Adipose tissue (tissue), 3 donors: Measurements from ENCODE around the gene PREP. TPM values are rescaled to one million over a fixed set of nuclear protein-coding genes. Genes with fewer than 3 reads are reported as not detected.
"Not testable (repeated sequence)": the region's sequence is repeated elsewhere in the genome, so short reads cannot be mapped to it uniquely, and the experiment has no call there.

Experiments used
- H3K27ac ChIP-seq: one replicate; pipeline ENCODE4 v1.5.1; 2013; ENCODE audit warnings: low read depth, low read length
- WGBS, 3 donors: extraction: QIAGEN DNeasy Blood & Tissue Kit; methylation state at CpG; one replicate each; pipeline ENCODE4 v1.1.7; 2013; 5-methylcytosine and 5-hydroxymethylcytosine counted together
- polyA plus RNA-seq, 3 donors: library from polyadenylated mRNA; stranded (reverse); fragments of 200-250 nt; gene quantifications; one replicate each; pipeline ENCODE4 v1.2.3, GENCODE V29; 2013
- donor health status: healthy with polysubstance abuse.
- donor health status: Bipolar disorder and iron deficiency.
- donor health status: healthy.

The PREP gene
- polyA plus RNA-seq, 3 donors = 12.6 to 19.8 (median 18.8) TPM

GRCh38 chr6:105359419-105360370 is 43.2 kb downstream of the PREP start:
- no peak overlapping the region for H3K27ac ChIP-seq

GRCh38 chr6:105357165-105357564 is 45.7 kb downstream of the PREP start:
- WGBS, 3 donors = 95 to 100% (median 96%) methylated on average over 1 of the region's 1 CpG
- H3K27ac ChIP-seq = no peak overlapping the region

More at GRCh38 chr6:105359419-105360370, 43.2 kb downstream of the PREP start:
- 89 to 91% (median 90%) methylated on average over 10 of the region's 10 CpGs for WGBS, 3 donors

DNA sequence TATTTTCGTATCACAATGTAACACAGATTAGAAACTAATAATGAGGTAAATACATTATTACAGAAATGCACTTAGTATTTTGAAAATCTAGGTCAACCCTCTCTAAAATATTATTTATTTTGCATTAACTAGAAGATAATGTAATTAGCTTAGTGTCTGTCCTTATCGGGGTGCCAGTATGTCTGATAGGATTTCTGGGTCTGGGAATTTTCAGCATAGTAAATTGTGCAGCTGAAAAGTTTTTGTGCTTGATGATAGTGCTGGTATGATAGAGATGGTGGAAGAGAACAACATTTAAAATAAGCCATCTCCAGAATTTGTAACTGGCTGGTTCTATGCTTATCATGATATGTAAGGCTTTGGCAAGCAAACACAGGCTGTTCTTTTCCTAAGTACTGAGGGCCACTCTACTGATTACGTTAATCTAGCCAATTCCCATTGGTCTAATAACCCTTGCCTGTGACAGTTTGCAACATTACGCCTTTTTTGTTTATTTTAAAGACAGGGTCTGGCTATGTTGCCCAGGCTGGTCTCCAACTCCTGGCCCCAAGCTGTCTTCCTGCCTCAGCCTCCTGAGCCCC is 50.8 kb downstream of the PREP start:
- WGBS, 3 donors = 96 to 98% (median 96%) methylated on average over 4 of the region's 4 CpGs

GRCh38 chr6:105348897-105349296 is 54.0 kb downstream of the PREP start:
- 93 to 100% (median 96%) methylated on average over 1 of the region's 1 CpG for WGBS, 3 donors
- no peak overlapping the region for H3K27ac ChIP-seq

More for the DNA sequence above, 50.8 kb downstream of the PREP start:
- no peak overlapping the region for H3K27ac ChIP-seq

DNA sequence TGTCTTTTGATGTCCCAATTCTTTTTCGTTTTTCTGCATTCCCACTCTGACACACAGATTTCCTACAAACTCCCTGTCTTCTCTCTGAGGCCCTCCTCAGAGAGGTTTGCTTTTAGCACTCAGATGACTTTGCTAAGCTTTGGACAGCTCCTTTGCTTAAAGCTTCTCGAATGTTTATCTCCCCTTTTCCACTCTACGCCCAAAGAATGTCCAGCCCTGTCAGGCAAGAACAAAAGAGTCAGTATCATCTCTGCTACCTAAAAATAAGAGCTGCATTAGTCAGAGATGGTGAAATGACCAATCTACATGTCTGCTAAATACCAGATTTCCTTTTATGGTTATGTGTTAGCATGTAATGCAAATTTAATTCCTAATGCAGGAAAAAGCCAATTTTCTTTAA is 56.8 kb downstream of the PREP start:
- WGBS, 3 donors = 63 to 74% (median 65%) methylated on average over 3 of the region's 3 CpGs
- no peak overlapping the region for H3K27ac ChIP-seq

GRCh38 chr6:105345506-105345905 is 57.4 kb downstream of the PREP start:
- no peak overlapping the region for H3K27ac ChIP-seq
- WGBS, 3 donors = 85 to 86% (median 85%) methylated on average over 4 of the region's 4 CpGs

DNA sequence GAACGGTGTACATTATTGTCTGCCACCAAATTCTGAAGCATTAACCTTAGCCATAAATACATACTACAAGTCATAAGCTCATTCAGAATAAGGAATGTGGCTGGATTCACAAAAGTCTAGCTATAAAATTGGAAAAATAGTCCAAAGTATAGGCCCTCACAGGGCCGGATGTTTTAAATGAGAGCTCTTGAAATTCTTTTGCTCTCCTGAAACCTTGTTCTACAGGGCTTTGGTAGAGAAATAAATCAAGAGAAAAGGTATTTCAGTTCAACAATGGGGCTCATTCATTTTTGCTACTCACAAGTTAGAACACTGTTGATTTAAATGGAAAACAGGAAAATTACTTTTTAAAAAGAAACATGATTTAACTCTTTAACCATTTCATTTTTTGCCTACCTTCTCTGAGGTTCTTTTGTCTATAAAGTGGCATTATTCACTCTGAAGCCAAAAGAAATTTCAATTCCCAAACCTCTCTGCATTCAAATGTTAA is 58.0 kb downstream of the PREP start:
- no peak overlapping the region for H3K27ac ChIP-seq
- 80 to 86% (median 81%) methylated on average over 2 of the region's 2 CpGs for WGBS, 3 donors

GRCh38 chr6:105338350-105338983 is 64.4 kb downstream of the PREP start:
- not testable (repeated sequence) for H3K27ac ChIP-seq
- WGBS, 3 donors = 95 to 96% (median 95%) methylated on average over 21 of the region's 21 CpGs

DNA sequence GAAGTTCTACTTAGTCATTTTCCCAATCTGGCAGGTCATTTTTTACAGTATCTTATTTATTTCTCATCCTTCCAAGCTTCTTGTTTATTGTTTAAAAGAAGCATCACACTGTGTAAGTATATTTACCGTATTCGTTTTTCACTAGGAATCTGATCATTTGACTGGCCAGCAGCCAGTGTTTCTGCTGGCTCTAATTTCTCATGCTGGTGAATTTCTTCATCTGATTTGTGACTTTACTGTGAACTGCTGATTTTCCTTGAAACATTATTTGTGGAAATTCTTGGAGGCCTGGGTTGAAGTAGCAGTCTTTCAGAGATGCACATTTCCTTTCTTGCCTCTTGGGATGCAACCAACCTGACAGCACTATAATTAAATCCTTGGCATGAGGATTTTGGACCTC is 65.9 kb downstream of the PREP start:
- no peak overlapping the region for H3K27ac ChIP-seq
- 70 to 85% (median 83%) methylated on average over 2 of the region's 2 CpGs for WGBS, 3 donors

GRCh38 chr6:105332576-105332975 is 70.3 kb downstream of the PREP start:
- H3K27ac ChIP-seq = no peak overlapping the region
- 90 to 96% (median 95%) methylated on average over 4 of the region's 4 CpGs for WGBS, 3 donors

- WGBS, 3 donors = 95 to 98% (median 95%) methylated on average over 4 of the region's 4 CpGs
- no peak overlapping the region for H3K27ac ChIP-seq
Measured at GRCh38 chr6:105331927-105332326, 71.0 kb downstream of the PREP start.

GRCh38 chr6:105330913-105331312 is 72.0 kb downstream of the PREP start:
- no peak overlapping the region for H3K27ac ChIP-seq
- 95 to 96% (median 96%) methylated on average over 2 of the region's 2 CpGs for WGBS, 3 donors

DNA sequence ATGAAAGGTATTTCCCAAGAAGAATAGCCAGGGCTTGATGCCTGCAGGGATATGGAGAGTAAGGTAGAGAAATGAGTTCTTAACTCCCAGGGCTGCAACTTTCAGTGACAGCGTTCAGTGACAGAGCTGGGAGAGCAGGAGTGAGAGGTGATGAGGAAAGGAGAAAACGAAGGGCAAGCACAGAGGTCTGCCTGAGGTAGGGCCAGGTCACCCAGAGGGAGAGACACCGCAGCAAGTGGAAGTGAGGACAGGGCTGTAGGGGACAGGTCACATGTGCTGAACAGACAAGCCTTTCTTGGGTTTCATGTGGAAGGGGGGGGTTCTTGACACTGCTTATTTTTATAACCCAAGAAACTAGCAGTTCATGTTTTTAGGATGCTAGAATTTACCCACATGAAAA is 72.5 kb downstream of the PREP start:
- no peak overlapping the region for H3K27ac ChIP-seq
- WGBS, 3 donors = 92 to 94% (median 93%) methylated on average over 3 of the region's 3 CpGs

GRCh38 chr6:105326833-105327770 is 75.8 kb downstream of the PREP start:
- 67 to 75% (median 72%) methylated on average over 9 of the region's 9 CpGs for WGBS, 3 donors
- no peak overlapping the region for H3K27ac ChIP-seq

- 24 to 51% (median 51%) methylated on average over 2 of the region's 2 CpGs for WGBS, 3 donors
- no peak overlapping the region for H3K27ac ChIP-seq
Measured at GRCh38 chr6:105326216-105326615, 76.7 kb downstream of the PREP start.

DNA sequence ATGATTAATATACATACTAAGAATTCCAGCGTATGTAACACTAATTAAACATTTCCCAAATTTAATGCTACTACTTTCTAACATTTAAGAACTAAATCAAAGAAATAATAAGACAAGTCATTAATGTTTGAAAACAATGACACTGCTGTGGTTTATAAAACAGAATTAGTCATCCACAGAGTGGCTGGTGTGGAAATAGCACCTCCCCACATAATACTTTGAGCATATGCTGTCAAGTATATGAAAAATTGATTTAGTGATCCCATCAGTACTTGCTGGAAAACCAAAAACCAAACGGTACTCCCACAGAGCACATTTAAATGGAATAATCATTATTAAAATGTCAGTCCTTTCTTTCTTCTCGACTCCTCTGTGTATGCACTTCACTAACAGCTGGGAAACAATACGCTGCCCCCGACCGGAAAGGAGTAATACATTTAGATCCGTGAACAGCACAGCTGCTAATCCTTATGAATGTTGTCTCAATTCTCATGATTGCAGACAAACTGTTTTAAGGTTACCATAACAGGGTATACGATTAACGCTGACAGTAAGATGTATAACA is 78.4 kb downstream of the PREP start:
- WGBS, 3 donors = 69 to 82% (median 71%) methylated on average over 9 of the region's 9 CpGs
- no peak overlapping the region for H3K27ac ChIP-seq

- WGBS, 3 donors = 92 to 96% (median 95%) methylated on average over 3 of the region's 3 CpGs
- no peak overlapping the region for H3K27ac ChIP-seq
Measured at GRCh38 chr6:105322499-105323225, 80.2 kb downstream of the PREP start.
